Thyroid gland (tissue), 4 donors: Measurements from ENCODE around the gene WDPCP. TPM values are rescaled to one million over a fixed set of nuclear protein-coding genes. Genes with fewer than 3 reads are reported as not detected.
A peak's percentile ranks its signal among the peaks of the same experiment; 100 is the strongest.
"Not testable (repeated sequence)": the region's sequence is repeated elsewhere in the genome, so short reads cannot be mapped to it uniquely, and the experiment has no call there.

ENCODE experiments used
- DNase-seq, 2 donors: peaks; one replicate each; pipeline ENCODE4 v3.0.0-alpha.2; 2019
- H3K27ac ChIP-seq, 3 donors: fragments of 200-600 bp; sonication (generic); 1 replicate in 2 of 3; 2 replicates in 1 of 3; pipeline ENCODE4 v1.5.1; 2016 to 2019; ENCODE audit warnings: mild to moderate bottlenecking in 1 of 3, moderate library complexity in 1 of 3
- H3K27me3 ChIP-seq: fragments of 200-600 bp; sonication (generic); one replicate; pipeline ENCODE4 v1.5.1; 2019
- H3K36me3 ChIP-seq, 2 donors: fragments of 200-600 bp; sonication (generic); one replicate each; pipeline ENCODE4 v1.5.1; 2016 to 2019
- H3K4me1 ChIP-seq, 2 donors: fragments of 200-600 bp; sonication (generic); one replicate each; pipeline ENCODE4 v1.5.1; 2017 to 2019
- H3K4me3 ChIP-seq, 3 donors: fragments of 200-600 bp; sonication (generic); replicated peaks in 1 of 3; 1 replicate in 2 of 3; 2 replicates in 1 of 3; pipeline ENCODE4 v1.5.1; 2016; ENCODE audit warnings: mild to moderate bottlenecking in 1 of 3
- H3K9me3 ChIP-seq: fragments of 200-600 bp; sonication (generic); one replicate; pipeline ENCODE4 v1.5.1; 2017
- POLR2A ChIP-seq, 2 donors: fragments of 450-650 bp; IDR thresholded peaks; one replicate each; pipeline ENCODE4 v1.6.1; 2017; ENCODE audit warnings: antibody characterized with exemption in 2 of 2, mild to moderate bottlenecking in 2 of 2, moderate library complexity in 1 of 2
- WGBS, 2 donors: methylation state at CpG; one replicate each; pipeline ENCODE4 v1.1.5; 2017; 5-methylcytosine and 5-hydroxymethylcytosine counted together
- intact Hi-C: fragments of 100-400 bp; cut with DNase I; formaldehyde crosslinking; loops from one replicate; pipeline ENCODE4 v1.15.1; 2023
- total RNA-seq, 4 donors: library from RNA; depleted of rRNA; stranded (reverse); fragments of >200 nt; gene quantifications; one replicate each; pipeline ENCODE4 v1.2.3, GENCODE V29; 2016
- TF ChIP-seq, protein P1 (sequence below), 6 experiments: fragments of 200-600 bp in 3 of 6; fragments of 450-650 bp in 3 of 6; sonication (generic) in 3 of 6; IDR thresholded peaks; one replicate each; pipeline ENCODE4 v1.5.1; 2016 to 2019; ENCODE audit warnings: antibody characterized with exemption in 6 of 6, mild to moderate bottlenecking in 2 of 6, inconsistent platforms in 1 of 6, moderate library complexity in 1 of 6

The WDPCP gene
- total RNA-seq, 4 donors from 2014 or later: 18.3 to 33.1 (median 22.0) TPM

DNA sequence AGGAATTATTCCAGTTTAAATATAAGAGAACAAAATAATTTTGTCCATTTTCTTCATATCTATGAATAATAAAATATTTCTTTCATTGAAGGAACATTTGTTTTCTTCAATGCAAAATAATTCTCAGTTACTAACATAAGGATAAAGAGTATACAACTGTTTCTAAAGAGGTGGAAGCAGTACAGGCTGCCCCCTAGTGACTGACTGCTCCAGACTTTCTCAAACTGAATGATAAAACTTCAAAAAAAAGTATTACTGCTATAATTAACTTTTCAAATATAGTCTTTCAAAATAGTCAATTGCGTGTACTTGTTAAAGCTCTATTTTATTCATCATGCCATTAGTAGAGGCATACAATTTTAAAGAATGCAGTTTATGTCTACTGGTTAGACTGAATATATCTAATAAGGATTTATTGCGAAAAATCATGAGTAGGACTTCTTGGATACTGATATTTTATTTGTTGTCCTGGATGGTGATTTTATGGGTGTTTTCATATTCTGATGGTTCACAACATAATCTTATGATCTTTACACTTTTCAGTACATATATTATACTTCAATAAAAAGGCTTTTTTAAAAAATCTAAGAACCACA, 100.1 kb downstream of the WDPCP start:
- WGBS, 2 donors: 64 to 66% methylated on average over 2 of the region's 2 CpGs
- intact Hi-C loops: no loop called here
- no peak overlapping the region for H3K4me3 ChIP-seq
- H3K36me3 ChIP-seq: no peaks in the 10 kb centered on the region
- H3K27me3 ChIP-seq: no peaks in the 10 kb centered on the region
- H3K4me1 ChIP-seq: no peaks in the 10 kb centered on the region
- no peaks in the 10 kb centered on the region for H3K9me3 ChIP-seq
- TF ChIP-seq POLR2A (IDR thresholded peaks at IDR 0.05): no peak
- TF ChIP-seq, protein P1, sequence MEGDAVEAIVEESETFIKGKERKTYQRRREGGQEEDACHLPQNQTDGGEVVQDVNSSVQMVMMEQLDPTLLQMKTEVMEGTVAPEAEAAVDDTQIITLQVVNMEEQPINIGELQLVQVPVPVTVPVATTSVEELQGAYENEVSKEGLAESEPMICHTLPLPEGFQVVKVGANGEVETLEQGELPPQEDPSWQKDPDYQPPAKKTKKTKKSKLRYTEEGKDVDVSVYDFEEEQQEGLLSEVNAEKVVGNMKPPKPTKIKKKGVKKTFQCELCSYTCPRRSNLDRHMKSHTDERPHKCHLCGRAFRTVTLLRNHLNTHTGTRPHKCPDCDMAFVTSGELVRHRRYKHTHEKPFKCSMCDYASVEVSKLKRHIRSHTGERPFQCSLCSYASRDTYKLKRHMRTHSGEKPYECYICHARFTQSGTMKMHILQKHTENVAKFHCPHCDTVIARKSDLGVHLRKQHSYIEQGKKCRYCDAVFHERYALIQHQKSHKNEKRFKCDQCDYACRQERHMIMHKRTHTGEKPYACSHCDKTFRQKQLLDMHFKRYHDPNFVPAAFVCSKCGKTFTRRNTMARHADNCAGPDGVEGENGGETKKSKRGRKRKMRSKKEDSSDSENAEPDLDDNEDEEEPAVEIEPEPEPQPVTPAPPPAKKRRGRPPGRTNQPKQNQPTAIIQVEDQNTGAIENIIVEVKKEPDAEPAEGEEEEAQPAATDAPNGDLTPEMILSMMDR (IDR thresholded peaks at IDR 0.05): peak in 3 of 6 experiments; percentile 32 to 58 (median 40)
- peak; percentile 3 to 19 for DNase-seq
- no peak overlapping the region for H3K27ac ChIP-seq

DNA sequence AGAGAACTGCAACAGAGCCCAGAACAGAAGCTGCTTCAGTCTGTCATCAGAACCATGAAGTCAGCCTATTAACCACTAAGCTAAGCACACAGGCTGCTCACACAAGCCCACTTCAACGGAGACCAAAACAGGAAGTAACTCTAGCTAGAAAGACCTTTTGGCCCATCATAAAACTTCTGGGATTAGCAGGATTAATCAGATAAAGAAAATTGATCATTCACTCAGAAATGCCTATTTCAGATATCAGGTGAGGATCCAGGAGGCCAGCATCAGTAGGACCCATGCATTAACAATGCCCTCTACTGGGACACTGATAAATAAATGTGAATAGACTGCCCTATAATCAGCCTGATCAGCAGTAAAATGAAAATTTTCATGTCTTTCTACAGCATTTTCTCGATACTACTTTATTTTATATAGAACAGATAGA, 101.4 kb downstream of the WDPCP start:
- no peak overlapping the region for H3K4me3 ChIP-seq
- H3K27ac ChIP-seq: no peak overlapping the region
- WGBS, 2 donors: 84 to 90% methylated on average over 2 of the region's 2 CpGs
- H3K4me1 ChIP-seq: no peaks in the 10 kb centered on the region
- TF ChIP-seq, protein P1 (IDR thresholded peaks at IDR 0.05): no peak
- no peak for TF ChIP-seq POLR2A (IDR thresholded peaks at IDR 0.05)
- H3K9me3 ChIP-seq: no peaks in the 10 kb centered on the region
- DNase-seq: no peak
- no peaks in the 10 kb centered on the region for H3K36me3 ChIP-seq
- H3K27me3 ChIP-seq: no peaks in the 10 kb centered on the region
- intact Hi-C loops: no loop called here

DNA sequence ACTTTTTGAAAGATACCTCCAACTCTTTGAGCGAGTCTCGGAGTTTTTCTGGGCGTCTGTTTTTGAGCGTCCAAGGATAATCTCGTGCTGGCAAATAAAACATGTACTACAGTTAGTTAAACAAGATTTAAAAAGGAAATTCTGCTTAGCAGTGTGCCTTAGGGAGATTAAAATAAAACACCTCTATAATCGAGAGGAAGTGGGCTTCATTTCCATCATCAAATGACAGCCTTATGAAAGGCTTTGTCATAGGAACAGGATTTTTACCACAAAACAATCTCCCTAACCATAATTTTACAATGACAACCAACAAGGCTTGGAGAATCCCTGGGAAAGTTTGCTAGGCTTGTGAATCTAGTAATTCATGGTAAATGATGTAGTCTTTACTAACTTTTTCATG, 103.4 kb downstream of the WDPCP start:
- no peak overlapping the region for H3K27ac ChIP-seq
- H3K4me3 ChIP-seq: no peak overlapping the region
- 89 to 93% methylated on average over 6 of the region's 6 CpGs for WGBS, 2 donors
- H3K27me3 ChIP-seq: no peaks in the 10 kb centered on the region
- no peak for DNase-seq
- TF ChIP-seq POLR2A (IDR thresholded peaks at IDR 0.05): no peak
- TF ChIP-seq, protein P1 (IDR thresholded peaks at IDR 0.05): no peak
- H3K36me3 ChIP-seq: no peaks in the 10 kb centered on the region
- no peaks in the 10 kb centered on the region for H3K9me3 ChIP-seq
- intact Hi-C loops: no loop called here
- no peaks in the 10 kb centered on the region for H3K4me1 ChIP-seq

DNA sequence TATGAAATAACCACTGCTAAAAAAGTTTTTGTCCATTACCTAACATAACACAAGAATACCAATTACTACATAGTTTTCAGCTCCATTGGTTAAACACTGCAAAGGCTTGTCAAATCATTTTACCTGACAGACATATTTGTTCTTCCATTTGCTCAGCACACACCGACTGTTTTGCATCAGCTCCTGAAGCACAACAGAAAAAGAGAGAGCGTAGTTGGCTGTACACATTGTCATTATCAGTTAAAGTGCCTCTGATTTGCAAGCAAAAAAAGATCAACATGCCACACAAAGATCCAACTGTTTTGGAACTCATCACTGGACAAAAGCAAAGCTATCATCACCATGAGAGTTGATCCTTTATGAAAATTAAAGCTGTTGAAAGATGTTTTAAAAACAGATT, 103.8 kb downstream of the WDPCP start:
- H3K9me3 ChIP-seq: no peaks in the 10 kb centered on the region
- intact Hi-C loops: no loop called here
- DNase-seq: no peak
- no peak overlapping the region for H3K4me3 ChIP-seq
- H3K27me3 ChIP-seq: no peaks in the 10 kb centered on the region
- TF ChIP-seq, protein P1 (IDR thresholded peaks at IDR 0.05): no peak
- TF ChIP-seq POLR2A (IDR thresholded peaks at IDR 0.05): no peak
- 87 to 88% methylated on average over 2 of the region's 2 CpGs for WGBS, 2 donors
- no peaks in the 10 kb centered on the region for H3K4me1 ChIP-seq
- no peaks in the 10 kb centered on the region for H3K36me3 ChIP-seq
- no peak overlapping the region for H3K27ac ChIP-seq

DNA sequence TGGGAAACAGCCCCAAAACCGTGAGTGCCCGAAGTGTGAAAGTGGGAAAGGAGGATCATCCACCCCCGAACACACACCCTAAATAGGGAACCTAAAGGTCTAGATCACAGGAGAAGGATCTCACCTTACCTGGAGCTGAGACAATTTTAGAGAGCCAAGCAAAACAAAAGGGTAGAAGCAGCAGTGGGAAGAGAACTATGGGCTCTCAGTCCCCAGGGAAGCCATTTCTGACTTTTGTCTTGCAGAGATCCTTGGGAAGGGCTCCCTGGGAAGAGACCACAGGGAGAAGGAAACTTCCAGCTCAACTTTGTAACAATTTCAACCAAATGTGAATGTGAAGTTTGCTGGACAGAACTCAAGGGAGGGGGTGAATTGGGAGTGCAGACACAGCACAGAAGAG, 110.6 kb downstream of the WDPCP start:
- no peak for TF ChIP-seq POLR2A (IDR thresholded peaks at IDR 0.05)
- TF ChIP-seq, protein P1 (IDR thresholded peaks at IDR 0.05): no peak
- 92 to 97% methylated on average over 3 of the region's 3 CpGs for WGBS, 2 donors
- Histone ChIP-seq H3K27me3 (no peaks in the 10 kb centered on the region), H3K9me3 (no peaks in the 10 kb centered on the region), H3K4me3 (no peak overlapping the region), H3K27ac (no peak overlapping the region), H3K36me3 (no peaks in the 10 kb centered on the region), H3K4me1 (no peaks in the 10 kb centered on the region)
- DNase-seq: no peak
- intact Hi-C loops: no loop called here

DNA sequence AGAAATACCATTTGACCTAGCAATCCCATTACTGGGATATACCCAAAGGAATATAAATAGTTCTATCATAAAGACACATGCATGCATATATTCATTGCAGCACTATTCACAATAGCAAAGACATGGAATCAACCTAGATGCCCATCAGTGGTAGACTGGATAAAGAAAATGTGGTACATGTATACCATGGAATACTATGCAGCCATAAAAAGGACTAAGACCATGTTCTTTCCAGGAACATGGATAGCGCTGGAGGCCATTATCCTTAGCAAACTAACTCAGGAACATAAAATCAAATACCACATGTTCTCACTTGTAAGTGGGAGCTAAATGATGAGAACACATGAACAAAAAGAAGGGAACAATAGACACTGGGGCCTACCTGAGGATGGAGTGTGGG, 119.0 kb downstream of the WDPCP start:
- H3K27ac ChIP-seq, H3K9me3 ChIP-seq, H3K36me3 ChIP-seq, H3K27me3 ChIP-seq, H3K4me1 ChIP-seq, DNase-seq, H3K4me3 ChIP-seq, intact Hi-C loops: not testable (repeated sequence)
- WGBS, 2 donors: 97% methylated on average over 1 of the region's 1 CpG
